Endothelial cell (in vitro differentiated cells): Measurements from ENCODE around the gene GNG12. TPM values are rescaled to one million over a fixed set of nuclear protein-coding genes. Genes with fewer than 3 reads are reported as not detected.
A peak's percentile ranks its signal among the peaks of the same experiment; 100 is the strongest.

ENCODE experiments used
- DNase-seq: peaks from one replicate; pipeline ENCODE4 v3.0.0; 2021; ENCODE audit warnings: low spot score
- H3K27ac Mint-ChIP-seq: one replicate; pipeline ENCODE4 v1.8.0; 2021; ENCODE audit warnings: mixed read lengths, inconsistent platforms; ENCODE audit not compliant: unreplicated experiment
- H3K27me3 Mint-ChIP-seq: one replicate; pipeline ENCODE4 v1.8.0; 2021; ENCODE audit warnings: mild to moderate bottlenecking, moderate library complexity, mixed read lengths, inconsistent platforms; ENCODE audit not compliant: unreplicated experiment
- H3K36me3 Mint-ChIP-seq: one replicate; pipeline ENCODE4 v1.8.0; 2021; ENCODE audit warnings: mild to moderate bottlenecking, low read depth, mixed read lengths, inconsistent platforms; ENCODE audit not compliant: unreplicated experiment
- H3K4me1 Mint-ChIP-seq: one replicate; pipeline ENCODE4 v1.8.0; 2021; ENCODE audit warnings: mild to moderate bottlenecking, mixed read lengths, inconsistent platforms; ENCODE audit not compliant: unreplicated experiment
- H3K4me3 Mint-ChIP-seq: one replicate; pipeline ENCODE4 v1.8.0; 2021; ENCODE audit warnings: mild to moderate bottlenecking, mixed read lengths, inconsistent platforms; ENCODE audit not compliant: unreplicated experiment
- H3K9me3 Mint-ChIP-seq: one replicate; pipeline ENCODE4 v1.8.0; 2021; ENCODE audit warnings: mixed read lengths, inconsistent platforms; ENCODE audit not compliant: unreplicated experiment
- total RNA-seq: library from RNA; stranded (reverse); fragmentation: NEBNext Ultra II Directional; extraction: Animal tissue kit (Norgen Biotek cat#: 25700); gene quantifications from one replicate; pipeline ENCODE4 v1.2.1, GENCODE V29; 2021; ENCODE audit not compliant: unreplicated experiment
- TF ChIP-seq, protein P1 (sequence below): fragments of 200-600 bp; sonication (generic); IDR thresholded peaks from one replicate; pipeline ENCODE4 v1.5.0; 2021; ENCODE audit warnings: antibody characterized with exemption; ENCODE audit not compliant: unreplicated experiment

The GNG12 gene
- total RNA-seq, 1 donor from 2014 or later = 26.2 TPM

DNA sequence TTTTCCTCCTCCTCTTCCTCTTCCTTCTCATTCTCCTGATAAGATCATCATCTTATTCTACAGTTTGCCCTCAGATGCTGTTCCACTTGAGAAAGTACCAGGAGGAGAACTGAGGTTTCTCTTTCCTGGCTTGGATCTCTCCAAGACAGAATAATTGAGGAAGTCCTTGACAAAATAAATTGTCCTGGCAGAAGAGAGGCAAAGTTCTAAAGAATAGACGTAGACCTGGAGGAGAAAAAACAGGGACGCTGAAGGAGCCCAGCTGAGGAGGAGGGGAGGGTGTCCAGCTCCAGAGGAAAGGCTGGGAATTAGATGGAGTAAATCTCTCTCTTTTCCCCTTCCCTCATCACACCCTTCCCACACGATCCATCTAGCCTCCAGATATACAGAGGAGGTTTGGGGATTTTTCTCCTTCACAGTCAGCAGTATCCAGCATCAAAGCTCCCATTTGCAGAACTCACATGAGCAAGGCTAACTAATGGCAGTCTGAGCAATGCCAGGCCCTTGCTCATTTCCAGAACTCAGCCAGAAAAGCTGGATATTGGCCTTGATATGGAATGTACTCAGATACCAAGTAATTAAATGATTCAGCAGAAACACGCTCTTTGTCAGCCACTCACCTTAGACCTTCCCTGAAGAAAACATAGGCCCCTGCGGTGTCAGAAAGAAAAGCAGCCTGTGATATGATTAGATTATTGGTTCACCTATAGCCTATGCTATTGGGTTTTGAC, 5.1 kb upstream of the GNG12 start:
- DNase-seq = no peak
- Mint-ChIP-seq H3K36me3 (no peaks in the 10 kb centered on the region), H3K4me1 (peaks cover 10% of the 10 kb centered on the region), H3K4me3 (no peak overlapping the region), H3K27me3 (peaks cover 7% of the 10 kb centered on the region), H3K27ac (no peak overlapping the region), H3K9me3 (no peaks in the 10 kb centered on the region)
- TF ChIP-seq, protein P1, sequence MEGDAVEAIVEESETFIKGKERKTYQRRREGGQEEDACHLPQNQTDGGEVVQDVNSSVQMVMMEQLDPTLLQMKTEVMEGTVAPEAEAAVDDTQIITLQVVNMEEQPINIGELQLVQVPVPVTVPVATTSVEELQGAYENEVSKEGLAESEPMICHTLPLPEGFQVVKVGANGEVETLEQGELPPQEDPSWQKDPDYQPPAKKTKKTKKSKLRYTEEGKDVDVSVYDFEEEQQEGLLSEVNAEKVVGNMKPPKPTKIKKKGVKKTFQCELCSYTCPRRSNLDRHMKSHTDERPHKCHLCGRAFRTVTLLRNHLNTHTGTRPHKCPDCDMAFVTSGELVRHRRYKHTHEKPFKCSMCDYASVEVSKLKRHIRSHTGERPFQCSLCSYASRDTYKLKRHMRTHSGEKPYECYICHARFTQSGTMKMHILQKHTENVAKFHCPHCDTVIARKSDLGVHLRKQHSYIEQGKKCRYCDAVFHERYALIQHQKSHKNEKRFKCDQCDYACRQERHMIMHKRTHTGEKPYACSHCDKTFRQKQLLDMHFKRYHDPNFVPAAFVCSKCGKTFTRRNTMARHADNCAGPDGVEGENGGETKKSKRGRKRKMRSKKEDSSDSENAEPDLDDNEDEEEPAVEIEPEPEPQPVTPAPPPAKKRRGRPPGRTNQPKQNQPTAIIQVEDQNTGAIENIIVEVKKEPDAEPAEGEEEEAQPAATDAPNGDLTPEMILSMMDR = no peak

DNA sequence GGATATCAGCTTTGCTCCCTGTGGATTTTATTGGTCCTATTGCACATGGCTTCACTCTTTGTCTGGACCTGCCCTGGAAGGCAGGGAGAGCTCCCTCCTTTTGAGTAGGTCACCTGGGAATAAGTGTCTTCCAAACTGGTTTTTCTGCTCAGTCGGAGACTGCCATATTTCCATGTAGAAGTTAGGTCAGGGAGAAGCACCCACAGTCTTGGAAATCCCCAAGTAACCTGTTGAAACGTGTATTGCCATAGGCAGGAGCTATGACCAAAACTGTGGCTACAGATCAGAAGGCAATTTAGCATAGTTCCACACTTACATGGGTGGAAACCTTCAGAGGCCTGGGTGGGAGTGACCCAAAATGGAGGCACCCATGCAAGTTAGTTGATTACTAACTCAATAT, 3.5 kb upstream of the GNG12 start:
- DNase-seq = no peak
- H3K4me1 Mint-ChIP-seq = peaks cover 16% of the 10 kb centered on the region
- no peaks in the 10 kb centered on the region for H3K9me3 Mint-ChIP-seq
- H3K4me3 Mint-ChIP-seq = no peak overlapping the region
- peaks cover 7% of the 10 kb centered on the region for H3K27me3 Mint-ChIP-seq
- no peak overlapping the region for H3K27ac Mint-ChIP-seq
- no peaks in the 10 kb centered on the region for H3K36me3 Mint-ChIP-seq
- TF ChIP-seq, protein P1 = no peak

DNA sequence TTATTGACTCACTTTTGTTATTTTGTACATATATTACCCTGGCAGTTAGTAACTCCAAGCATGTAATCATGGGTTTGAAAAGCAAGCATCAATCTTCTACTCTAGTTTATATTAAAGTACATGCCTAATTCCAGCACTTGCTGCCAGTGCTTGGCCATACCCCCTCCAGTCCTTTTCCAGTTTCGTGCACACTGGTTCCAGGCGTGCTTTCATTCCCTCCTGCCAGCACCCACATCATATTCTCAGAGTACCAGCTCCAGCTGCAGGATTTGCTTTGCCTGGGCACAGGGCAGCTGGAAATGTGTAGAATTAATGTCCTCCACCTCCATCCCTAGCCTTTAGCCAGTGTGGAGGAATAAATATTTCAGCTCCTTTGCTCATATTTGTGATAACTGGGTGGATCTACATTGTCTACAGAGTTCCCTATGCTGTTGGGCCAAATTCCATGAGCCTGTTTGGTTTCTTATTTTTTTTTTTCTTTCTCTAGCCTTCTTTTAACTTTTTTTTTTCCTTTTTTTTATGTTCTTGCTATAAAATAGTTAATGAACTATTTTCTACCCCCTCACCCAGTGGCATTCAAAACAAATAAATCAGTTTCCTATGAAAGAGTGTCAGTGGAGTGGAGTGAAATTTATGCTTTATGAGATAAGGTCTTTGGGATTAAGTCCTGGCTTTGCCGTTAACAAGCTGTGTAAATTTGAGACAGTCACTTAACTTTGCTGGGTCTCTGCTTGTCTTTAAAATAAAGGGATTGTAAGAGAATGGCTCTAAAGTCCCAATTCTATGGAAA, 2.6 kb upstream of the GNG12 start:
- TF ChIP-seq, protein P1 = no peak
- H3K36me3 Mint-ChIP-seq = no peaks in the 10 kb centered on the region
- no peak overlapping the region for H3K27ac Mint-ChIP-seq
- H3K27me3 Mint-ChIP-seq = peaks cover 7% of the 10 kb centered on the region
- H3K4me3 Mint-ChIP-seq = no peak overlapping the region
- no peak for DNase-seq
- peaks cover 17% of the 10 kb centered on the region for H3K4me1 Mint-ChIP-seq
- H3K9me3 Mint-ChIP-seq = no peaks in the 10 kb centered on the region

DNA sequence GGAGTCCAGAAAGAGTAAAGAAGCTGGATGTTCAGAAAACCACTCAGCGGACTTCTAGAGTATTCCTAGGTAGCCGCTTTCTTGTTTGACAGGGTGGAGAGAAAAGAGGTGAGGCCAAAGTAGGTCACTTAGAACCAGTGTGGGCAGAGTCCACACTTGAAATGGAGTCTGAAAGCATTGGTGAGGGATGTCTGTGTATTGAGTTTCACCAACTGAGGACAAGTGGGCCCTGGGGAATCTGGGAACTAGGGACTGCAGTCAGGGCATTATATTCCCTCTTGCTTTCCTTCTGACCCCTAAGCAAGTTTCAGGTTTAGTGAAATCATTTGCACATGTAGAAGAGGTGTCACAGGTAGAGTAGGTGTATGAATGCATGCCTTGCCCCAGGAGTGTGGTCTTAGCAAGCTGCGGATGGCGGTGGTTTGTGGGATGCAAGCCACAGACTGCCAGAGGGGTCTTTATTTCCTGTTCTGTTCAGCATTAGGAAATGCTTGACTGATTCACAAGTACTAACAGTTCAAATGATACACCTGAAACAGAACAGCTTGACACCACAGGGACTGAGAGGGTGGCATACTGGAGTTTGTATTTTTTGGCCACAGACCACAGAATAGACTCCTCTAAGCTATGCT, 1.1 kb upstream of the GNG12 start:
- Mint-ChIP-seq H3K4me1 (peaks cover 11% of the 10 kb centered on the region), H3K36me3 (no peaks in the 10 kb centered on the region), H3K27ac (no peak overlapping the region), H3K9me3 (no peaks in the 10 kb centered on the region), H3K4me3 (peak overlapping the region; percentile 88), H3K27me3 (peaks cover 7% of the 10 kb centered on the region)
- TF ChIP-seq, protein P1 = no peak
- no peak for DNase-seq
